NCI-H187 (cell line): ENCODE measurements around the gene CERS5.

Experiments
- DNase-seq, 2 experiments: peaks; one replicate each; lab custom pipeline; 2025; lab: John Stamatoyannopoulos, UW

The CERS5 gene

GRCh38 chr12:50127546-50127945 is 39.6 kb downstream of the CERS5 start:
- peak; percentile 22 to 67 for DNase-seq

GRCh38 chr12:50123203-50123602 is 44.0 kb downstream of the CERS5 start:
- DNase-seq, result no peak

GRCh38 chr12:50121641-50122040 is 45.5 kb downstream of the CERS5 start:
- DNase-seq, result no peak

- no peak for DNase-seq
Observed at GRCh38 chr12:50120953-50121352, 46.2 kb downstream of the CERS5 start.

GRCh38 chr12:50120521-50120920 is 46.6 kb downstream of the CERS5 start:
- no peak for DNase-seq

GRCh38 chr12:50119387-50119786 is 47.8 kb downstream of the CERS5 start:
- no peak for DNase-seq

GRCh38 chr12:50117057-50117622 is 50.0 kb downstream of the CERS5 start:
- no peak for DNase-seq

GRCh38 chr12:50112456-50113218 is 54.5 kb downstream of the CERS5 start:
- no peak for DNase-seq

- peak; percentile 98 to 100 for DNase-seq
Observed at GRCh38 chr12:50111693-50112455, 55.3 kb downstream of the CERS5 start, which contains the start of gene COX14. COX14 (plus strand) TSS chr12:50112236; CDS start chr12:50120044, 7,808 bp downstream.

- no peak for DNase-seq
Observed at GRCh38 chr12:50111395-50111692, 55.8 kb downstream of the CERS5 start.

GRCh38 chr12:50110762-50111351 is 56.3 kb downstream of the CERS5 start:
- no peak for DNase-seq

- no peak for DNase-seq
Observed at GRCh38 chr12:50110127-50110761, 56.9 kb downstream of the CERS5 start.

GRCh38 chr12:50109319-50109718 is 57.9 kb downstream of the CERS5 start:
- no peak for DNase-seq

- DNase-seq, result peak in 1 of 2 experiments; percentile 21
Observed at GRCh38 chr12:50107416-50108268, 59.5 kb downstream of the CERS5 start.

- DNase-seq, result no peak
Observed at GRCh38 chr12:50106907-50107306, 60.3 kb downstream of the CERS5 start.

GRCh38 chr12:50105913-50106450 is 61.2 kb downstream of the CERS5 start:
- DNase-seq, result no peak

GRCh38 chr12:50104417-50105366 is 62.5 kb downstream of the CERS5 start:
- no peak for DNase-seq

- peak; percentile 71 to 80 for DNase-seq
Observed at GRCh38 chr12:50103767-50104321, 63.3 kb downstream of the CERS5 start, which contains the start of gene GPD1. GPD1 (plus strand) TSS chr12:50104008; CDS start chr12:50104051, 43 bp downstream.

- no peak for DNase-seq
Observed at GRCh38 chr12:50103351-50103750, 63.8 kb downstream of the CERS5 start.
